Keratinocyte (primary cell): ENCODE results near the gene ABCA7. TPM values are rescaled to one million over a fixed set of nuclear protein-coding genes. Genes with fewer than 3 reads are reported as not detected.

Experiments used
- DNase-seq: peaks from one replicate; pipeline ENCODE4 v3.0.0-alpha.2; 2011; ENCODE audit warnings: low read depth, missing footprints, low spot score
- FAIRE-seq: peaks from 2 replicates; lab custom pipeline; 2011; peaks lifted over from hg19 to GRCh38; lab: Jason Lieb, UNC
- H2AFZ ChIP-seq: 2 replicates; pipeline ENCODE4 v1.6.0; 2012; ENCODE audit warnings: low read length, control low read depth, inconsistent platforms; ENCODE audit not compliant: control insufficient read depth
- H3K27ac ChIP-seq: 2 replicates; pipeline ENCODE4 v1.5.1; 2011; ENCODE audit warnings: low read length; ENCODE audit not compliant: control insufficient read depth, insufficient read depth
- H3K27me3 ChIP-seq: 3 replicates; pipeline ENCODE4 v1.6.0; 2011; ENCODE audit warnings: low read length; ENCODE audit not compliant: control insufficient read depth, insufficient read depth; ENCODE audit errors: extremely low read depth
- H3K36me3 ChIP-seq, 2 experiments: 2 replicates in 1 of 2; 3 replicates in 1 of 2; pipeline ENCODE4 v1.5.1; 2011; ENCODE audit warnings: low read length in 2 of 2, mild to moderate bottlenecking in 1 of 2; ENCODE audit not compliant: control insufficient read depth in 2 of 2, insufficient read depth in 2 of 2; ENCODE audit errors: extremely low read depth in 1 of 2
- H3K4me1 ChIP-seq: 3 replicates; pipeline ENCODE4 v1.5.1; 2011; ENCODE audit warnings: low read length; ENCODE audit not compliant: control insufficient read depth, insufficient read depth; ENCODE audit errors: extremely low read depth
- H3K4me2 ChIP-seq: 3 replicates; pipeline ENCODE4 v1.6.0; 2011; ENCODE audit warnings: low read depth, low read length; ENCODE audit not compliant: control insufficient read depth, insufficient read depth; ENCODE audit errors: extremely low read depth
- H3K4me3 ChIP-seq, 3 experiments: fragments of 200-600 bp in 1 of 3; sonication (generic) in 1 of 3; 2 replicates in 2 of 3; 3 replicates in 1 of 3; pipeline ENCODE4 v1.5.1; 2011 to 2016; ENCODE audit warnings: low read length in 3 of 3, mild to moderate bottlenecking in 3 of 3, control low read depth in 2 of 3, inconsistent platforms in 1 of 3, low read depth in 1 of 3, mixed read lengths in 1 of 3, mixed run types in 1 of 3, moderate library complexity in 1 of 3; ENCODE audit not compliant: control insufficient read depth in 2 of 3, insufficient read depth in 2 of 3; ENCODE audit errors: extremely low read depth in 1 of 3
- H3K79me2 ChIP-seq: 2 replicates; pipeline ENCODE4 v1.6.0; 2012; ENCODE audit warnings: low read length; ENCODE audit not compliant: control insufficient read depth, insufficient read depth
- H3K9ac ChIP-seq: 3 replicates; pipeline ENCODE4 v1.6.0; 2011; ENCODE audit warnings: low read length; ENCODE audit not compliant: control insufficient read depth, insufficient read depth; ENCODE audit errors: extremely low read depth
- H3K9me1 ChIP-seq: 3 replicates; pipeline ENCODE4 v1.6.0; 2011; ENCODE audit warnings: low read length; ENCODE audit not compliant: control insufficient read depth, insufficient read depth; ENCODE audit errors: extremely low read depth
- H3K9me3 ChIP-seq: 2 replicates; pipeline ENCODE4 v1.5.1; 2012; ENCODE audit warnings: low read depth, low read length; ENCODE audit not compliant: control insufficient read depth
- H4K20me1 ChIP-seq: 3 replicates; pipeline ENCODE4 v1.6.0; 2011; ENCODE audit warnings: low read length; ENCODE audit not compliant: control insufficient read depth, insufficient read depth; ENCODE audit errors: extremely low read depth
- CTCF ChIP-seq, 3 experiments: IDR thresholded peaks in 1 of 3; conservative IDR thresholded peaks in 1 of 3; optimal IDR thresholded peaks in 1 of 3; 2 replicates in 2 of 3; 3 replicates in 1 of 3; pipeline versions ENCODE3 to v1.5.1; 2011; ENCODE audit warnings: low read length in 3 of 3, mild to moderate bottlenecking in 3 of 3, moderate library complexity in 2 of 3, control low read depth in 1 of 3, inconsistent platforms in 1 of 3; ENCODE audit not compliant: insufficient read depth in 2 of 3; ENCODE audit errors: extremely low read depth in 1 of 3
- EZH2 ChIP-seq: IDR thresholded peaks from one replicate; pipeline ENCODE4 v1.6.1; 2012; ENCODE audit warnings: inconsistent platforms, mild to moderate bottlenecking, low read length, moderate library complexity
- dilution Hi-C: fragments of 300-500 bp; cut with MboI; formaldehyde crosslinking; loops from one replicate; pipeline ENCODE4 v1.7.0; 2020; ENCODE audit warnings: low sequenced_read_pairs; ENCODE audit not compliant: extremely low pct_ligation_motif_present
- polyA plus RNA-seq, 5 experiments: library from polyadenylated mRNA; depleted of rRNA in 3 of 5; stranded (reverse) in 3 of 5; stranded (forward) in 1 of 5; unstranded in 1 of 5; fragments of >200 nt; gene quantifications; 1 replicate in 1 of 5; 2 replicates in 3 of 5; 3 replicates in 1 of 5; pipeline versions ENCODE4 v1.2.1 to v1.2.3, GENCODE V29; 2011 to 2012; ENCODE audit warnings: missing spikeins in 2 of 5, low read depth in 1 of 5, low replicate concordance in 1 of 5

ABCA7 gene
- polyA plus RNA-seq, 1 donor (not counting 4 experiments of a cell fraction or from before 2014, with no cell fraction given), result 7.4 TPM

- TF ChIP-seq EZH2, result no peak
- no peak for TF ChIP-seq CTCF (optimal IDR thresholded peaks at IDR 0.05 in 1 of 3, IDR thresholded peaks at IDR 0.05 in 1 of 3, conservative IDR thresholded peaks at IDR 0.05 in 1 of 3; ENCODE audit: extremely low read depth in 1 of 3, insufficient read depth in 2 of 3, low read length in 3 of 3)
- no peak overlapping the region for H3K4me2 ChIP-seq
- peaks cover 29% of the 10 kb centered on the region in 2 experiments for H3K36me3 ChIP-seq
- H3K4me1 ChIP-seq, result peaks cover 7% of the 10 kb centered on the region
- H2AFZ ChIP-seq, result no peak overlapping the region
- dilution Hi-C loops, result no loop called here
- no peak overlapping the region for H3K9ac ChIP-seq
- no peaks in the 10 kb centered on the region for H4K20me1 ChIP-seq
- H3K27me3 ChIP-seq, result no peaks in the 10 kb centered on the region
- H3K27ac ChIP-seq, result no peak overlapping the region
- DNase-seq (no peak), FAIRE-seq (no peak)
- no peaks in the 10 kb centered on the region for H3K9me3 ChIP-seq
- H3K9me1 ChIP-seq, result no peaks in the 10 kb centered on the region
- H3K79me2 ChIP-seq, result peaks cover 33% of the 10 kb centered on the region
- no peak overlapping the region for H3K4me3 ChIP-seq
Measured at GRCh38 chr19:1090731-1091543, 51.0 kb downstream of the ABCA7 start.

- Histone ChIP-seq H3K27me3 (no peaks in the 10 kb centered on the region), H3K4me1 (peaks cover 7% of the 10 kb centered on the region), H3K79me2 (peaks cover 33% of the 10 kb centered on the region), H3K36me3 (peaks cover 24 to 25% of the 10 kb centered on the region in 2 experiments), H2AFZ (no peak overlapping the region), H3K27ac (no peak overlapping the region), H3K4me3 (no peak overlapping the region), H3K9ac (no peak overlapping the region), H4K20me1 (no peaks in the 10 kb centered on the region), H3K9me1 (no peaks in the 10 kb centered on the region), H3K9me3 (no peaks in the 10 kb centered on the region), H3K4me2 (no peak overlapping the region)
- DNase-seq (no peak), FAIRE-seq (no peak)
- dilution Hi-C loops, result no loop called here
- TF ChIP-seq EZH2 (no peak), CTCF (optimal IDR thresholded peaks at IDR 0.05 in 1 of 3, IDR thresholded peaks at IDR 0.05 in 1 of 3, conservative IDR thresholded peaks at IDR 0.05 in 1 of 3; ENCODE audit: extremely low read depth in 1 of 3, insufficient read depth in 2 of 3, low read length in 3 of 3) (no peak)
Measured at GRCh38 chr19:1091544-1092175, 51.8 kb downstream of the ABCA7 start.
